ENCODE data around the gene RFX7. TPM values are rescaled to one million over a fixed set of nuclear protein-coding genes. Genes with fewer than 3 reads are reported as not detected.
"Not testable (repeated sequence)": the region's sequence is repeated elsewhere in the genome, so short reads cannot be mapped to it uniquely, and the experiment has no call there.

Gene RFX7
- total RNA-seq, 2 experiments from 2014 or later = 22.5 to 23.6 TPM

GRCh38 chr15:56272454-56272853 is 28.8 kb upstream of the RFX7 start:
- H3K9me3 ChIP-seq (ENCODE audit: control insufficient read depth in 1 of 2, insufficient read depth in 1 of 2, low read length in 2 of 2) = peaks cover 0 to 5% of the 10 kb centered on the region in 2 experiments
- H3K4me3 Mint-ChIP-seq = no peak overlapping the region
- TF ChIP-seq CTCF (IDR thresholded peaks at IDR 0.05) = no peak
- POLR2A ChIA-PET = no interaction called here
- CTCF ChIA-PET = no interaction called here
- H3K9me3 Mint-ChIP-seq = peaks cover 12% of the 10 kb centered on the region
- no peaks in the 10 kb centered on the region for H3K4me1 Mint-ChIP-seq (ENCODE audit: low read depth)
- H3K36me3 Mint-ChIP-seq (ENCODE audit: low read depth) = peaks cover 18% of the 10 kb centered on the region
- no peak overlapping the region for H3K27ac ChIP-seq (ENCODE audit: low read depth in 1 of 2, low read length in 2 of 2)
- H3K4me1 ChIP-seq (ENCODE audit: insufficient read depth, low read length) = no peaks in the 10 kb centered on the region
- H3K27me3 ChIP-seq (ENCODE audit: control insufficient read depth in 1 of 2, insufficient read depth in 2 of 2, low read length in 2 of 2) = no peaks in the 10 kb centered on the region
- H3K27ac Mint-ChIP-seq = no peak overlapping the region
- peaks cover 5% of the 10 kb centered on the region for H3K27me3 Mint-ChIP-seq
- no peaks in the 10 kb centered on the region for H3K36me3 ChIP-seq (ENCODE audit: insufficient read depth, low read length)
- no peak for DNase-seq
- intact Hi-C loops (cut with DNase I, micrococcal nuclease) = no loop called here
- no peak for ATAC-seq (ENCODE audit: poor library complexity)
- no peak overlapping the region for H3K4me3 ChIP-seq (ENCODE audit: low read length)

- H3K4me1 ChIP-seq (ENCODE audit: insufficient read depth, low read length); H3K4me1 Mint-ChIP-seq (ENCODE audit: low read depth); H3K9me3 Mint-ChIP-seq; intact Hi-C loops (cut with DNase I, micrococcal nuclease); H3K27ac ChIP-seq (ENCODE audit: low read depth in 1 of 2, low read length in 2 of 2); H3K36me3 ChIP-seq (ENCODE audit: insufficient read depth, low read length); DNase-seq; H3K4me3 Mint-ChIP-seq; H3K27ac Mint-ChIP-seq; H3K27me3 Mint-ChIP-seq; ATAC-seq (ENCODE audit: poor library complexity); CTCF ChIA-PET; H3K9me3 ChIP-seq (ENCODE audit: control insufficient read depth in 1 of 2, insufficient read depth in 1 of 2, low read length in 2 of 2); POLR2A ChIA-PET; H3K36me3 Mint-ChIP-seq (ENCODE audit: low read depth); H3K4me3 ChIP-seq (ENCODE audit: low read length); H3K27me3 ChIP-seq (ENCODE audit: control insufficient read depth in 1 of 2, insufficient read depth in 2 of 2, low read length in 2 of 2): not testable (repeated sequence)
These were observed 22.8 kb upstream of the RFX7 start for GRCh38 chr15:56266465-56266864.

- Mint-ChIP-seq H3K27me3 (peaks cover 10% of the 10 kb centered on the region), H3K36me3 (ENCODE audit: low read depth) (no peaks in the 10 kb centered on the region), H3K9me3 (peaks cover 5% of the 10 kb centered on the region), H3K4me3 (no peak overlapping the region), H3K4me1 (ENCODE audit: low read depth) (no peaks in the 10 kb centered on the region), H3K27ac (no peak overlapping the region)
- no peak for TF ChIP-seq CTCF (IDR thresholded peaks at IDR 0.05)
- Histone ChIP-seq H3K9me3 (ENCODE audit: control insufficient read depth in 1 of 2, insufficient read depth in 1 of 2, low read length in 2 of 2) (no peaks in the 10 kb centered on the region), H3K27me3 (ENCODE audit: control insufficient read depth in 1 of 2, insufficient read depth in 2 of 2, low read length in 2 of 2) (no peaks in the 10 kb centered on the region), H3K27ac (ENCODE audit: low read depth in 1 of 2, low read length in 2 of 2) (no peak overlapping the region), H3K36me3 (ENCODE audit: insufficient read depth, low read length) (no peaks in the 10 kb centered on the region), H3K4me3 (ENCODE audit: low read length) (no peak overlapping the region), H3K4me1 (ENCODE audit: insufficient read depth, low read length) (no peaks in the 10 kb centered on the region)
- ATAC-seq (ENCODE audit: poor library complexity) = no peak
- intact Hi-C loops (cut with DNase I, micrococcal nuclease) = no loop called here
- DNase-seq = no peak
- CTCF ChIA-PET = interaction anchor here (0.6 kb wide), 1 partner anchor 416 kb away, joined by 3 read pairs; no protein-coding TSS in a partner anchor
- POLR2A ChIA-PET = no interaction called here
These were observed 18.3 kb upstream of the RFX7 start for GRCh38 chr15:56261854-56262509.

- intact Hi-C loops (cut with DNase I, micrococcal nuclease); ATAC-seq (ENCODE audit: poor library complexity); H3K4me1 ChIP-seq (ENCODE audit: insufficient read depth, low read length); H3K4me3 ChIP-seq (ENCODE audit: low read length); H3K4me3 Mint-ChIP-seq; H3K9me3 Mint-ChIP-seq; H3K27ac ChIP-seq (ENCODE audit: low read depth in 1 of 2, low read length in 2 of 2); DNase-seq; CTCF ChIA-PET; H3K27ac Mint-ChIP-seq; H3K36me3 Mint-ChIP-seq (ENCODE audit: low read depth); H3K36me3 ChIP-seq (ENCODE audit: insufficient read depth, low read length); POLR2A ChIA-PET; H3K4me1 Mint-ChIP-seq (ENCODE audit: low read depth); H3K9me3 ChIP-seq (ENCODE audit: control insufficient read depth in 1 of 2, insufficient read depth in 1 of 2, low read length in 2 of 2): not testable (repeated sequence)
- peaks cover 29% of the 10 kb centered on the region for H3K27me3 Mint-ChIP-seq
- H3K27me3 ChIP-seq (ENCODE audit: control insufficient read depth in 1 of 2, insufficient read depth in 2 of 2, low read length in 2 of 2) = peaks cover 3 to 13% of the 10 kb centered on the region in 2 experiments
These were observed 13.6 kb upstream of the RFX7 start for GRCh38 chr15:56257306-56257705.
